Lower lobe of right lung (tissue), 2 donors: ENCODE data around the gene KRT2. TPM values are rescaled to one million over a fixed set of nuclear protein-coding genes. Genes with fewer than 3 reads are reported as not detected.

Experiments
- ATAC-seq, 2 donors: fragments of 200-7000 bp; cut with Tn5 transposase; one replicate each; pipeline ENCODE4 v1.9.1; 2020 to 2022; ENCODE audit warnings: mild to moderate bottlenecking in 2 of 2, moderate library complexity in 2 of 2
- DNase-seq: peaks from one replicate; pipeline ENCODE4 v3.0.0-alpha.2; 2020
- H3K27ac ChIP-seq: fragments of 200-600 bp; one replicate; pipeline ENCODE4 v1.8.0; 2022
- H3K27me3 ChIP-seq: fragments of 200-600 bp; one replicate; pipeline ENCODE4 v1.8.0; 2022; ENCODE audit warnings: low read depth
- H3K36me3 ChIP-seq: fragments of 200-600 bp; one replicate; pipeline ENCODE4 v1.8.0; 2022; ENCODE audit warnings: mild to moderate bottlenecking
- H3K4me1 ChIP-seq: fragments of 200-600 bp; one replicate; pipeline ENCODE4 v1.8.0; 2022
- H3K4me3 ChIP-seq: fragments of 200-600 bp; one replicate; pipeline ENCODE4 v1.8.0; 2022; ENCODE audit warnings: mild to moderate bottlenecking
- H3K9me3 ChIP-seq: fragments of 200-600 bp; one replicate; pipeline ENCODE4 v1.8.0; 2022
- CTCF ChIP-seq: fragments of 200-600 bp; IDR thresholded peaks from one replicate; pipeline ENCODE4 v1.8.0; 2022; ENCODE audit warnings: antibody characterized with exemption, mild to moderate bottlenecking
- intact Hi-C: fragments of 100-400 bp; cut with DNase I; formaldehyde crosslinking; loops from one replicate; pipeline ENCODE4 v1.11.0; 2022
- total RNA-seq: library from RNA; stranded (reverse); fragmentation: NEBNext Ultra II Directional; extraction: Animal tissue kit (Norgen Biotek cat#: 25700); gene quantifications from one replicate; pipeline ENCODE4 v1.2.1, GENCODE V29; 2021
- donor health status: DM: no; HTN: yes; CAD: no; lungs with severe emphysema.

KRT2 gene
- total RNA-seq, 1 donor from 2014 or later: not detected

DNA sequence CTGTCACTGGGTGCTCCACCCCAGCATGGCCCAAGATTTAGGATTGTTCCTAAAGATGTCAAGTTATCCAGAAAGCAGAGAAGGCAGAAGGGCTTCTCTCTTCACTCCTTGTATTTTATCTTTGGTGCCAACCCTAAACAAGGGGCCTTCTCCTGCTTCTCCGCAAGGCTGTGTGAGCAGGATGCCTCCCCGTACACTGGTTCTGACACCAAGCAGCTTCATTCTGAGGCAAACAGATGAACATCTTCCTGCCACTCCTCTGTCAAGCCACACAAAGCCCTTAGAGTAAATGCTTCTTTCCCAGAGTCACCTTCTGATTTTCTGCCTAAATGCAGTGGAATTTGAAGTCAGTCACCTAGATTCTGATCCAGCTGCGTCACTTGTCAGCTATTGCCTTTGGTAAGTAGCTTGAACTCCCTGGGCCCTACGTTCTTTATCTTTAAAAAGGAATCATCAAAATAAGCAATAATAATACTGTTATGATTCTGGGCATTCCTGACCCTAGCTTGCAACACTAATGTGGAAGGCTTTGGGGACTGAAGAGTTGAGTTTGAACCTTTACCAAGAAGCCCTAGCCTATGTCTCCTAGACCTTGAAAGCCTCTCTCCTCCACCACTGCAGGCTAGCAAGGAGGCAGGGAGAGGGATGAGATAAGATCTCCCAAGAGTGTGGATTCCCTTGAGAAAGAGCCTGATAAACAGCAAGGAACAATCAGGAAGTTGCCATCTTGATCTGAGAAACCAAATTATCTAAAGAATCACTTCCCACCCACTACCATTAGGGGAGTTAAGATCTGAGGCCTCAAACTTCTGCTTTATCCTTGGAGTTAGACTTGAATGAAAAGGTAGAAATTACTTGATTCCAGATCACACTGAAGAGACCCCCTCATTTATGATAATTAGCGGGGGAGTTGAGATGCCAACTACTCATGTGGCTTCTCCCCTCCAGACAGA, 39.3 kb downstream of the KRT2 start:
- no peaks in the 10 kb centered on the region for H3K36me3 ChIP-seq

DNA sequence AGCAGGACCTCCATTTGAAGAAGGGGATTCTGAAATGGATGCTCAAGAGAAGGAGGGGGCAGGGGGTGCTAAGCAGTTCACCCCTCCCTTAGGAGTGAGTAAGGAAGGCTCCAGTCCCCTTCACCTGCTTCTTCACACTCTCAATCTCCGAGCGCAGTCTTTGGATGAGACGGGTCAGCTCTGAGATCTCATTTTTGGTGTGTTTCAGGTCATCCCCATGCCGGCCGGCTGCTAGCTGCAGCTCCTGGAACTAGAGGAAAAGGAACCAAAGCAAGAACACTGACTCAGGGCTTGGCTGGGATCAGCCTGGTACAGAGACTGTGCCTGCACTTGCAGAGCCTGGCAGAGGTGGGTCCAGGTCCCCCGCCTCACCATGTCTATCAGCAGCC, 40.9 kb downstream of the KRT2 start:
- Histone ChIP-seq H3K36me3 (no peaks in the 10 kb centered on the region), H3K4me1 (no peaks in the 10 kb centered on the region), H3K27ac (no peak overlapping the region), H3K27me3 (peaks cover 37% of the 10 kb centered on the region), H3K9me3 (no peaks in the 10 kb centered on the region), H3K4me3 (no peak overlapping the region)
- TF ChIP-seq CTCF: no peak
- intact Hi-C loops: no loop called here
- DNase-seq (no peak), ATAC-seq (no peak)

More for the DNA sequence above, 39.3 kb downstream of the KRT2 start:
- intact Hi-C loops: no loop called here
- H3K4me1 ChIP-seq: no peaks in the 10 kb centered on the region
- H3K27ac ChIP-seq: no peak overlapping the region
- DNase-seq: no peak
- ATAC-seq: no peak
- TF ChIP-seq CTCF: no peak
- H3K27me3 ChIP-seq: peaks cover 37% of the 10 kb centered on the region
- H3K4me3 ChIP-seq: no peak overlapping the region
- H3K9me3 ChIP-seq: no peaks in the 10 kb centered on the region

DNA sequence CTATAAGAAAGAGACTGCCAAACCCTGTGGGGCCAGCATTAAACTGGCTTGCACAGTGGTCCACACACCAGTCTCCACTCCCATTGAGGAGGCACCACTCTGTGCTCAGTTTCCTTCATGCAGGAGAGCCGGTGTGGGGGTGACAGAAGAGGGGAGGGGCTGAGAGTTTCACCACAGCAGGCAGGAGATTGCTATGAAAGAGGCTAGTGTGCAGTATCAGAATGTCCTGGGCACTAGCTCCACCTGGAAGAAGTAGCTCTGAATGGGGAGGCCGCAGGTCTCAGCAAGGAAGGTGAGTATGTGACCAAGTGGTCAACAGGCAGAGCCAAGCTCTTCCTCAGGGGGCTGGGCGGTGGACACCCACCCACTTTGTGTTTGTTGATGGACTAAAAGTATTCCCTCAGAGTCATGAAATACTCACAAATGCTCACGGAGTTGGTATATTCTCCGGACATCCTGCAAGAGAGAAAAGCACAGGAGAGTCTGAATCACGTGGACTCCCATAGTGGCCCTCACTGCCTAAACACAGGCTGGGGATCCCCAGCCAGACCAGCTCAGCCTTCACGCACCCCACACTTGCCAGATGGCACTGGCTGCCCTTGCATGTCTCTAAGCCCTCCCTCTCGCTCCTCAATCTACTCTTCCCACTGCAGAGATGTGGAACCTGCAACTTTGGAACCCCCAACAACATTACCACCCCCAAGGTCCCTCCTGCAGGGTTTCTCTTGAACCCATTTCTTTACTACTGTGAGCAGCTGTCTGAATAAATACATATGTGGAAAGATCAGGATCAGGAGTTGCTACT, 43.0 kb downstream of the KRT2 start:
- no peaks in the 10 kb centered on the region for H3K36me3 ChIP-seq
- intact Hi-C loops: no loop called here
- H3K4me3 ChIP-seq: no peak overlapping the region
- H3K4me1 ChIP-seq: no peaks in the 10 kb centered on the region
- H3K27ac ChIP-seq: no peak overlapping the region
- DNase-seq (no peak), ATAC-seq (no peak)
- no peaks in the 10 kb centered on the region for H3K9me3 ChIP-seq
- TF ChIP-seq CTCF: no peak
- peaks cover 33% of the 10 kb centered on the region for H3K27me3 ChIP-seq

- intact Hi-C loops: no loop called here
- Histone ChIP-seq H3K27ac (no peak overlapping the region), H3K27me3 (peaks cover 26% of the 10 kb centered on the region), H3K4me1 (no peaks in the 10 kb centered on the region), H3K4me3 (no peak overlapping the region), H3K9me3 (no peaks in the 10 kb centered on the region), H3K36me3 (no peaks in the 10 kb centered on the region)
- TF ChIP-seq CTCF: no peak
- ATAC-seq (no peak), DNase-seq (no peak)
Measured at GRCh38 chr12:52608161-52608560, 43.9 kb downstream of the KRT2 start.

DNA sequence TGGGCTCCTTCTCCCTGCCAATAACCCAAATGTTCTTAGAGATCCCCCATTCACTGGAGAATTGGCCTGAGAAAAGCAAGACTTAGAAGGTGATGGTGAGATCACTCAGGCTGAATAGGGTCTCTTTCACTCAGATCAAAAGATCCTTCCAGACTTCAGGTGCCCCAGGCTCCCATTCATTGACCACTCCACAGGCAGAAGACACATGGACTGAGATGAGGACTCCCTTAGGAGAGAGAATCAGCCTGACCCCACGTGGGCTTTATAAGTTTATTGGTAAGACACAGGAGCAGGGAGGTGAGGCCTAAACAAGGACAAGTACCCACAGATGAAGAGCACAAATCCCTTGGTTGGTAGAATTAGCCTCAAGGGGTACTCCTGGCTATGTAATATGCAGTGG, 44.7 kb downstream of the KRT2 start:
- TF ChIP-seq CTCF: no peak
- no peaks in the 10 kb centered on the region for H3K4me1 ChIP-seq
- no peaks in the 10 kb centered on the region for H3K9me3 ChIP-seq
- no peaks in the 10 kb centered on the region for H3K36me3 ChIP-seq
- ATAC-seq (no peak), DNase-seq (no peak)
- no peak overlapping the region for H3K27ac ChIP-seq
- peaks cover 26% of the 10 kb centered on the region for H3K27me3 ChIP-seq
- intact Hi-C loops: no loop called here
- no peak overlapping the region for H3K4me3 ChIP-seq
